Measurements from ENCODE around the gene TMEM200A. TPM values are rescaled to one million over a fixed set of nuclear protein-coding genes. Genes with fewer than 3 reads are reported as not detected.
A peak's percentile ranks its signal among the peaks of the same experiment; 100 is the strongest.

The TMEM200A gene
- total and polyA plus RNA-seq, 5 donors from 2014 or later = 0.07 to 1.1 (median 0.40) TPM

- no peaks in the 10 kb centered on the region for H3K9me3 Mint-ChIP-seq
- Histone ChIP-seq H3K36me3 (ENCODE audit: control insufficient read depth, insufficient read depth, low read length) (no peaks in the 10 kb centered on the region), H3K27ac (ENCODE audit: insufficient read depth, low read length, poor library complexity, severe bottlenecking) (no peak overlapping the region), H3K27me3 (ENCODE audit: control insufficient read depth, insufficient read depth, low read length) (no peaks in the 10 kb centered on the region), H3K4me1 (ENCODE audit: control insufficient read depth, insufficient read depth, low read length, poor library complexity, severe bottlenecking) (no peaks in the 10 kb centered on the region), H3K4me3 (ENCODE audit: low read depth, low read length) (no peak overlapping the region), H3K9me3 (ENCODE audit: control insufficient read depth in 2 of 2, low read length in 2 of 2) (no peaks in the 10 kb centered on the region)
- H3K27me3 Mint-ChIP-seq = peaks cover 13% of the 10 kb centered on the region
- ATAC-seq (ENCODE audit: low read depth in 2 of 2) (no peak), DNase-seq (no peak)
- H3K4me1 Mint-ChIP-seq = no peaks in the 10 kb centered on the region
- H3K36me3 Mint-ChIP-seq = no peaks in the 10 kb centered on the region
- H3K27ac Mint-ChIP-seq = no peak overlapping the region
- no peak overlapping the region for H3K4me3 Mint-ChIP-seq
Observed at GRCh38 chr6:130390890-130391289, 25.1 kb downstream of the TMEM200A start.

DNA sequence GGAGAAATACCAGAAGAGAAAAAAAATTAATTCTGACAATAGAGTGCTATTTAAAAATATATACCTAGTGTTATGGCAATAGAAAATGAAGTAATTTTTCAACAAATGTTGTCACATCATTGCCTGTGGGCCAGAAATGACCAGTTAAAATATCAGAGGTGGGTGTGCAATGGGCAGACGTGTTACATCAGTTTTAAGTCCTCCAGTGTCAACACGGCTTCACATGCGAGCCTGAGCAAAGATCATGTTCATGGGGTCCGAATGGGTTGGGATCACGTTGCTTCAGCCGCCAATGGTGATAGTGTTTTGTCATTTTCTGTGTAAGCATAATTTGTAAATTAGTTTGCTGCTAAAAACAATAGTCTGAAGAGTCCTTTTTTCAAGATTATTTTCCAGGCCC lies 27.5 kb downstream of the TMEM200A start:
- DNase-seq (no peak), ATAC-seq (ENCODE audit: low read depth in 2 of 2) (no peak)
- Mint-ChIP-seq H3K4me3 (no peak overlapping the region), H3K27me3 (peaks cover 8% of the 10 kb centered on the region), H3K27ac (no peak overlapping the region), H3K9me3 (no peaks in the 10 kb centered on the region), H3K4me1 (peaks cover 5 to 10% (median 8%) of the 10 kb centered on the region in 4 donors), H3K36me3 (no peaks in the 10 kb centered on the region)
- Histone ChIP-seq H3K27me3 (ENCODE audit: control insufficient read depth, insufficient read depth, low read length) (no peaks in the 10 kb centered on the region), H3K36me3 (ENCODE audit: control insufficient read depth, insufficient read depth, low read length) (no peaks in the 10 kb centered on the region), H3K4me3 (ENCODE audit: low read depth, low read length) (no peak overlapping the region), H3K4me1 (ENCODE audit: control insufficient read depth, insufficient read depth, low read length, poor library complexity, severe bottlenecking) (peaks cover 3% of the 10 kb centered on the region), H3K27ac (ENCODE audit: insufficient read depth, low read length, poor library complexity, severe bottlenecking) (no peak overlapping the region), H3K9me3 (ENCODE audit: control insufficient read depth in 2 of 2, low read length in 2 of 2) (no peaks in the 10 kb centered on the region)

- no peak for ATAC-seq (ENCODE audit: low read depth in 2 of 2)
- no peaks in the 10 kb centered on the region for H3K27me3 ChIP-seq (ENCODE audit: control insufficient read depth, insufficient read depth, low read length)
- H3K9me3 ChIP-seq (ENCODE audit: control insufficient read depth in 2 of 2, low read length in 2 of 2) = no peaks in the 10 kb centered on the region
- H3K27ac Mint-ChIP-seq = no peak overlapping the region
- no peak overlapping the region for H3K27ac ChIP-seq (ENCODE audit: insufficient read depth, low read length, poor library complexity, severe bottlenecking)
- no peaks in the 10 kb centered on the region for H3K9me3 Mint-ChIP-seq
- H3K36me3 Mint-ChIP-seq = no peaks in the 10 kb centered on the region
- no peak overlapping the region for H3K4me3 Mint-ChIP-seq
- H3K4me1 Mint-ChIP-seq = peaks cover 5 to 10% (median 8%) of the 10 kb centered on the region in 4 donors
- DNase-seq = no peak
- no peaks in the 10 kb centered on the region for H3K36me3 ChIP-seq (ENCODE audit: control insufficient read depth, insufficient read depth, low read length)
- no peak overlapping the region for H3K4me3 ChIP-seq (ENCODE audit: low read depth, low read length)
- peaks cover 8% of the 10 kb centered on the region for H3K27me3 Mint-ChIP-seq
- H3K4me1 ChIP-seq (ENCODE audit: control insufficient read depth, insufficient read depth, low read length, poor library complexity, severe bottlenecking) = peaks cover 3% of the 10 kb centered on the region
Observed at GRCh38 chr6:130394246-130394645, 28.4 kb downstream of the TMEM200A start.

DNA sequence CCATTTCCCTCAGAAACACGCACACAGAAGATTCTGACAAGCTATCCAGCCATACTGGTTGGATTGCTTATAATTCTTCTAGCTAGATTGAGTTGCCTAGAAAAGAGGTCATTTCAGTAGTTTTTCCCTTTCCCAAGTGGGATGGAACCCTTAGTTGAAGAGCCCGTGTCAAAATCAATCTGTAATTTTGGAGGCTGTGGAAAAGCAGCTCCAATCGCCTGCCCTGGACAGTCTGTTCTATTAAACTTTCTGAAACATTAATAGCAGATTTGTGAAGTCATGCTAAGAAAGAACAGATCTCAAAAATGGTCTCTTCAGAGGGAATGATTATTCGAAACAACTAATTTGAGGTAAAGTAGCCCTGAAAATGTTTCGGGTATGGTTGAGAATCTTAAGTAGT lies 29.3 kb downstream of the TMEM200A start:
- H3K27me3 Mint-ChIP-seq = peaks cover 11% of the 10 kb centered on the region
- ATAC-seq (ENCODE audit: low read depth in 2 of 2) = no peak
- peaks cover 5 to 10% (median 8%) of the 10 kb centered on the region in 4 donors for H3K4me1 Mint-ChIP-seq
- no peak overlapping the region for H3K4me3 ChIP-seq (ENCODE audit: low read depth, low read length)
- no peaks in the 10 kb centered on the region for H3K9me3 ChIP-seq (ENCODE audit: control insufficient read depth in 2 of 2, low read length in 2 of 2)
- no peak overlapping the region for H3K4me3 Mint-ChIP-seq
- H3K36me3 ChIP-seq (ENCODE audit: control insufficient read depth, insufficient read depth, low read length) = no peaks in the 10 kb centered on the region
- no peak overlapping the region for H3K27ac ChIP-seq (ENCODE audit: insufficient read depth, low read length, poor library complexity, severe bottlenecking)
- peaks cover 3% of the 10 kb centered on the region for H3K4me1 ChIP-seq (ENCODE audit: control insufficient read depth, insufficient read depth, low read length, poor library complexity, severe bottlenecking)
- H3K27ac Mint-ChIP-seq = no peak overlapping the region
- no peaks in the 10 kb centered on the region for H3K27me3 ChIP-seq (ENCODE audit: control insufficient read depth, insufficient read depth, low read length)
- H3K36me3 Mint-ChIP-seq = no peaks in the 10 kb centered on the region
- H3K9me3 Mint-ChIP-seq = peaks cover 0 to 4% (median 2%) of the 10 kb centered on the region in 7 donors
- DNase-seq = no peak

DNA sequence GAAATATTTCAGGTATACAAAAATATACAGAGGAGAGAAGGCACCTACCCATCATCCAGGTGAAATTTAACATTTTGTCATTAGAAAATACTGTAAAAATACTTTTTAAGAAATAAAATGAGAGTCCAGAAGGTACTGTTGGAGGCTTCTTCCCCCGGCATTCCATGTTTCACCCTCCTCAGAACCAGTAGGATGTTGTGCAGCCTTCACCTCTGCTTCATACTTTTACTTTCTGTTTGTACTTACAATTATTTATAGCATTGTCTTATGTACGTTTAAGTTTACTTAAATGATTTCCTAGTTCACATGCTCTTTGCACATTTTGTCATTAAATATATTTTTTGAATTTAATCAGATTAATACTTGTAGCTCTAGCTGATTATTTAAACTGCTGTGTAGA lies 30.9 kb downstream of the TMEM200A start:
- no peaks in the 10 kb centered on the region for H3K9me3 ChIP-seq (ENCODE audit: control insufficient read depth in 2 of 2, low read length in 2 of 2)
- Mint-ChIP-seq H3K9me3 (peaks cover 0 to 5% (median 2%) of the 10 kb centered on the region in 7 donors), H3K4me1 (peaks cover 5 to 10% (median 8%) of the 10 kb centered on the region in 4 donors), H3K27ac (no peak overlapping the region), H3K27me3 (peaks cover 17% of the 10 kb centered on the region), H3K36me3 (no peaks in the 10 kb centered on the region), H3K4me3 (peak overlapping the region in 2 of 4 donors; percentile 56 to 77)
- ATAC-seq (ENCODE audit: low read depth in 2 of 2) (no peak), DNase-seq (peak in 1 of 3 donors; percentile 2)
- H3K4me3 ChIP-seq (ENCODE audit: low read depth, low read length) = peak overlapping the region; percentile 72
- no peaks in the 10 kb centered on the region for H3K27me3 ChIP-seq (ENCODE audit: control insufficient read depth, insufficient read depth, low read length)
- H3K36me3 ChIP-seq (ENCODE audit: control insufficient read depth, insufficient read depth, low read length) = no peaks in the 10 kb centered on the region
- no peak overlapping the region for H3K27ac ChIP-seq (ENCODE audit: insufficient read depth, low read length, poor library complexity, severe bottlenecking)
- H3K4me1 ChIP-seq (ENCODE audit: control insufficient read depth, insufficient read depth, low read length, poor library complexity, severe bottlenecking) = peaks cover 3% of the 10 kb centered on the region

DNA sequence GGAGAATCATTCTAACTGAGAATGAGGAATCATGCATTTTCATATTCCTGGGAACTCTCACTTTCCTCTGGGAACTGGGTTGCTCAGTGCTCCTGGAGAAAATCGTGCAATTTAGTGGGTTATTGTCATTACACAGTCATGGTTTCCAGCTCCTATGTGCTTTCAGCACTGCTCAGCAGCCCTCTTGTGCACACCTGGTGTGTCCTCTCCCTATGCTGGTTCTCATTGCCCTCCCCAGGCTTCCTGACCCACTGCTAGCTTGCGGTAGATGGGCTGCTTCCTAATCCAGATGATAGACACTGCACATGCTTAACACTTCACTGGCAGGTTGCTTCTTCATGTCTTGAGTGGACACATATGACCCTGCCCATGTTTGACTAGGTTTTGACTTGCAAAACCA lies 39.7 kb downstream of the TMEM200A start:
- Histone ChIP-seq H3K27me3 (ENCODE audit: control insufficient read depth, insufficient read depth, low read length) (peaks cover 7% of the 10 kb centered on the region), H3K4me1 (ENCODE audit: control insufficient read depth, insufficient read depth, low read length, poor library complexity, severe bottlenecking) (no peaks in the 10 kb centered on the region), H3K9me3 (ENCODE audit: control insufficient read depth in 2 of 2, low read length in 2 of 2) (no peaks in the 10 kb centered on the region), H3K27ac (ENCODE audit: insufficient read depth, low read length, poor library complexity, severe bottlenecking) (no peak overlapping the region), H3K4me3 (ENCODE audit: low read depth, low read length) (no peak overlapping the region), H3K36me3 (ENCODE audit: control insufficient read depth, insufficient read depth, low read length) (no peaks in the 10 kb centered on the region)
- peaks cover 26% of the 10 kb centered on the region for H3K27me3 Mint-ChIP-seq
- H3K9me3 Mint-ChIP-seq = peaks cover 0 to 2% (median 0%) of the 10 kb centered on the region in 7 donors
- H3K4me3 Mint-ChIP-seq = no peak overlapping the region
- H3K4me1 Mint-ChIP-seq = no peaks in the 10 kb centered on the region
- ATAC-seq (ENCODE audit: low read depth in 2 of 2) (no peak), DNase-seq (no peak)
- no peak overlapping the region for H3K27ac Mint-ChIP-seq
- peaks cover 3% of the 10 kb centered on the region for H3K36me3 Mint-ChIP-seq

GRCh38 chr6:130407032-130407431 lies 41.2 kb downstream of the TMEM200A start:
- Histone ChIP-seq H3K4me1 (ENCODE audit: control insufficient read depth, insufficient read depth, low read length, poor library complexity, severe bottlenecking) (no peaks in the 10 kb centered on the region), H3K36me3 (ENCODE audit: control insufficient read depth, insufficient read depth, low read length) (no peaks in the 10 kb centered on the region), H3K27me3 (ENCODE audit: control insufficient read depth, insufficient read depth, low read length) (peaks cover 7% of the 10 kb centered on the region), H3K4me3 (ENCODE audit: low read depth, low read length) (no peak overlapping the region), H3K27ac (ENCODE audit: insufficient read depth, low read length, poor library complexity, severe bottlenecking) (no peak overlapping the region), H3K9me3 (ENCODE audit: control insufficient read depth in 2 of 2, low read length in 2 of 2) (no peaks in the 10 kb centered on the region)
- H3K9me3 Mint-ChIP-seq = peaks cover 0 to 2% (median 0%) of the 10 kb centered on the region in 7 donors
- no peaks in the 10 kb centered on the region for H3K4me1 Mint-ChIP-seq
- H3K27me3 Mint-ChIP-seq = peaks cover 18% of the 10 kb centered on the region
- no peak overlapping the region for H3K27ac Mint-ChIP-seq
- ATAC-seq (ENCODE audit: low read depth in 2 of 2) (no peak), DNase-seq (no peak)
- H3K4me3 Mint-ChIP-seq = no peak overlapping the region
- peaks cover 3% of the 10 kb centered on the region for H3K36me3 Mint-ChIP-seq

DNA sequence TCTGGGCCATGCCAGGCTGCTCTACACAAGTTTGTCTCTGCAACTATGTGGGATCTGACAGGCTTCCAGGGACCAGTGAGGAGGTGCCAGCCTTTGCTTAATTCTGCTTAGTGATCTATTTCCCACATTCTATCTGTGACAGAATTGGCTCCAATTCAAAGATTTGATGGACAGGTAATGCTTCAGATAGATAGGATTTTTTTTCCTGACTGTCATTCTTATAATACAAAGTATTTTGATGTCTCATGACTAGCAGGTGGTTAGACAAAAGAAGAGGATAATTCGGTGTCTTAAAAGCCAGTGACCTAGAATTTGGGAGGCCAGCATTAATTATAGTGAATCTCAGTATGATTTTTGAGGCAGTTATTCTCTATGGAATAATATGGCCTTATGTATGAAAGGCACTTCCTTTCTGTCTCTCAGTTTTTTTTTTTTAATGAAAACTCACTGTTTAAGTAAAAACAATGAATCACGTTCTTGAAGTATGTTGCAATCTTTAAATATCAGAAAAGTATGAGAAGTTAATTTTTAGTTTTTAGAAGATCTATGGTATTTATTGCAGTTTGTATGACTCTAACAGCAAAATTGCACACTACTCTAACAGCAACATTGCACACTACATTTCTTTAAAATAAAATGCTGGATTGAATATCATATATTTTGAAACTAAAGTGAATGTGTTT lies 43.7 kb downstream of the TMEM200A start:
- H3K27ac Mint-ChIP-seq = peak overlapping the region in 1 of 3 donors; percentile 38
- Histone ChIP-seq H3K27ac (ENCODE audit: insufficient read depth, low read length, poor library complexity, severe bottlenecking) (no peak overlapping the region), H3K9me3 (ENCODE audit: control insufficient read depth in 2 of 2, low read length in 2 of 2) (no peaks in the 10 kb centered on the region), H3K27me3 (ENCODE audit: control insufficient read depth, insufficient read depth, low read length) (peaks cover 4% of the 10 kb centered on the region), H3K4me1 (ENCODE audit: control insufficient read depth, insufficient read depth, low read length, poor library complexity, severe bottlenecking) (no peaks in the 10 kb centered on the region), H3K36me3 (ENCODE audit: control insufficient read depth, insufficient read depth, low read length) (no peaks in the 10 kb centered on the region), H3K4me3 (ENCODE audit: low read depth, low read length) (no peak overlapping the region)
- peaks cover 0 to 4% (median 0%) of the 10 kb centered on the region in 7 donors for H3K9me3 Mint-ChIP-seq
- no peak for DNase-seq
- H3K36me3 Mint-ChIP-seq = no peaks in the 10 kb centered on the region
- ATAC-seq (ENCODE audit: low read depth in 2 of 2) = no peak
- H3K4me1 Mint-ChIP-seq = no peaks in the 10 kb centered on the region
- no peak overlapping the region for H3K4me3 Mint-ChIP-seq
- H3K27me3 Mint-ChIP-seq = peaks cover 16% of the 10 kb centered on the region

Measured in CD4-positive, CD25-positive, alpha-beta regulatory T cell (primary cell).